Psoas muscle (tissue), 8 donors: Measurements from ENCODE around the gene MRPS25. TPM values are rescaled to one million over a fixed set of nuclear protein-coding genes. Genes with fewer than 3 reads are reported as not detected.

Source experiments
- ATAC-seq, 4 donors: fragments of 200-7000 bp; cut with Tn5 transposase; one replicate each; pipeline ENCODE4 v1.9.1; 2020; ENCODE audit warnings: moderate library complexity in 3 of 4, mild to moderate bottlenecking in 2 of 4
- DNase-seq, 2 donors: peaks; one replicate each; pipeline ENCODE4 v3.0.0-alpha.2; 2020
- H3K27ac ChIP-seq: fragments of 200-600 bp; one replicate; pipeline ENCODE4 v1.8.0; 2022
- H3K27me3 ChIP-seq, 3 donors: fragments of 200-600 bp in 1 of 3; one replicate each; pipeline versions ENCODE4 v1.6.1 to v1.8.0; 2013 to 2022; ENCODE audit warnings: low read length in 2 of 3, mild to moderate bottlenecking in 2 of 3, moderate library complexity in 1 of 3; ENCODE audit not compliant: insufficient read depth in 3 of 3
- H3K36me3 ChIP-seq, 2 donors: fragments of 200-600 bp in 1 of 2; one replicate each; pipeline versions ENCODE4 v1.6.1 to v1.8.0; 2013 to 2022; ENCODE audit warnings: low read depth in 1 of 2, mild to moderate bottlenecking in 1 of 2, moderate library complexity in 1 of 2; ENCODE audit not compliant: insufficient read depth in 1 of 2
- H3K4me1 ChIP-seq: fragments of 200-600 bp; one replicate; pipeline ENCODE4 v1.8.0; 2022
- H3K4me3 ChIP-seq: fragments of 200-600 bp; one replicate; pipeline ENCODE4 v1.8.0; 2022; ENCODE audit warnings: mild to moderate bottlenecking
- H3K9me3 ChIP-seq: fragments of 200-600 bp; one replicate; pipeline ENCODE4 v1.8.0; 2022
- CTCF ChIP-seq: fragments of 200-600 bp; IDR thresholded peaks from one replicate; pipeline ENCODE4 v1.8.0; 2022; ENCODE audit warnings: antibody characterized with exemption
- WGBS, 3 donors: extraction: QIAGEN DNeasy Blood & Tissue Kit; methylation state at CpG; one replicate each; pipeline versions ENCODE4 v1.1.6 to v1.1.7; 2013; 5-methylcytosine and 5-hydroxymethylcytosine counted together
- intact Hi-C, 2 donors: fragments of 100-400 bp; cut with DNase I; formaldehyde crosslinking; loops; one replicate each; pipeline versions ENCODE4 v1.11.0 to v1.14.2; 2022
- polyA plus RNA-seq, 3 donors: library from polyadenylated mRNA; stranded (reverse); fragments of 200-250 nt; gene quantifications; one replicate each; pipeline ENCODE4 v1.2.3, GENCODE V29; 2013
- total RNA-seq, 4 donors: library from RNA; stranded (reverse); fragmentation: NEBNext Ultra II Directional in 2 of 4; extraction: Animal tissue kit (Norgen Biotek cat#: 25700) in 2 of 4; gene quantifications; one replicate each; pipeline versions ENCODE4 v1.2.1 to v1.2.4, GENCODE V29; 2021 to 2023
- donor health status: healthy with polysubstance abuse.
- donor health status: DM: no; HTN: no; CAD: no; lungs with moderate emphysema.
- donor health status: Bipolar disorder and iron deficiency.
- donor health status: healthy.
- donor health status: DM: yes; HTN: yes; CAD: no.
- donor health status: DM: no; HTN: no; CAD: no.
- donor health status: DM: no; HTN: no; CAD: no.
- donor health status: DM: yes; HTN: yes; CAD: no.

MRPS25 gene
- total and polyA plus RNA-seq, 7 donors, result 60.6 to 145 (median 74.2) TPM

- 63 to 91% (median 72%) methylated on average over 3 of the region's 3 CpGs for WGBS, 3 donors
- Histone ChIP-seq H3K27me3 (no peaks in the 10 kb centered on the region), H3K9me3 (no peaks in the 10 kb centered on the region), H3K36me3 (peaks cover 3 to 58% of the 10 kb centered on the region in 2 donors), H3K27ac (peak overlapping the region; percentile 75), H3K4me1 (peaks cover 6% of the 10 kb centered on the region), H3K4me3 (no peak overlapping the region)
- ATAC-seq (peak; percentile 52 to 86 (median 78)), DNase-seq (no peak)
- TF ChIP-seq CTCF, result no peak
- intact Hi-C loops, result loop anchor here in 1 of 2 donors (5.0 kb wide), 1 partner anchor 67 kb away; the partner anchor contains the start of gene NR2C2
These were observed 50.3 kb downstream of the MRPS25 start for GRCh38 chr3:15014606-15015328.

GRCh38 chr3:15011174-15011573 lies 53.9 kb downstream of the MRPS25 start:
- Histone ChIP-seq H3K36me3 (peaks cover 3 to 33% of the 10 kb centered on the region in 2 donors), H3K9me3 (no peaks in the 10 kb centered on the region), H3K27me3 (no peaks in the 10 kb centered on the region), H3K27ac (peak overlapping the region; percentile 66), H3K4me1 (peaks cover 16% of the 10 kb centered on the region), H3K4me3 (no peak overlapping the region)
- ATAC-seq, result peak; percentile 7 to 36 (median 35)
- WGBS, 3 donors, result 90 to 96% (median 93%) methylated on average over 5 of the region's 5 CpGs
- DNase-seq, result no peak
- TF ChIP-seq CTCF, result no peak
- intact Hi-C loops, result no loop called here

GRCh38 chr3:15010664-15011063 lies 54.5 kb downstream of the MRPS25 start:
- H3K27ac ChIP-seq, result peak overlapping the region; percentile 66
- peaks cover 16% of the 10 kb centered on the region for H3K4me1 ChIP-seq
- no peak for DNase-seq
- H3K27me3 ChIP-seq, result no peaks in the 10 kb centered on the region
- intact Hi-C loops, result no loop called here
- peaks cover 3 to 35% of the 10 kb centered on the region in 2 donors for H3K36me3 ChIP-seq
- TF ChIP-seq CTCF, result no peak
- ATAC-seq, result no peak
- WGBS, 3 donors, result 98 to 100% (median 100%) methylated on average over 1 of the region's 1 CpG
- no peaks in the 10 kb centered on the region for H3K9me3 ChIP-seq
- no peak overlapping the region for H3K4me3 ChIP-seq

GRCh38 chr3:15009167-15009566 lies 55.9 kb downstream of the MRPS25 start:
- 98 to 99% (median 99%) methylated on average over 5 of the region's 5 CpGs for WGBS, 3 donors
- H3K4me1 ChIP-seq, result peaks cover 16% of the 10 kb centered on the region
- DNase-seq, result no peak
- peaks cover 3 to 39% of the 10 kb centered on the region in 2 donors for H3K36me3 ChIP-seq
- no peak for ATAC-seq
- intact Hi-C loops, result loop anchor here in 1 of 2 donors (5.0 kb wide), 1 partner anchor 62 kb away; the partner anchor contains the start of gene NR2C2
- no peaks in the 10 kb centered on the region for H3K27me3 ChIP-seq
- no peaks in the 10 kb centered on the region for H3K9me3 ChIP-seq
- H3K27ac ChIP-seq, result no peak overlapping the region
- no peak for TF ChIP-seq CTCF
- H3K4me3 ChIP-seq, result no peak overlapping the region
